GM18519 (cell line): ENCODE data around the gene SLC27A3.

Source experiments
- ATAC-seq: cut with Tn5 transposase; IDR thresholded peaks from one replicate; pipeline ENCODE4 v1.9.1; 2021; ENCODE audit warnings: mild to moderate bottlenecking, moderate library complexity; ENCODE audit not compliant: unreplicated experiment, low FRiP score

The SLC27A3 gene

GRCh38 chr1:153796786-153797659 is 21.8 kb downstream of the SLC27A3 start:
- ATAC-seq: no peak

GRCh38 chr1:153798468-153798780 is 23.2 kb downstream of the SLC27A3 start:
- no peak for ATAC-seq

- ATAC-seq: no peak
Measured at GRCh38 chr1:153799016-153799415, 23.8 kb downstream of the SLC27A3 start.

DNA sequence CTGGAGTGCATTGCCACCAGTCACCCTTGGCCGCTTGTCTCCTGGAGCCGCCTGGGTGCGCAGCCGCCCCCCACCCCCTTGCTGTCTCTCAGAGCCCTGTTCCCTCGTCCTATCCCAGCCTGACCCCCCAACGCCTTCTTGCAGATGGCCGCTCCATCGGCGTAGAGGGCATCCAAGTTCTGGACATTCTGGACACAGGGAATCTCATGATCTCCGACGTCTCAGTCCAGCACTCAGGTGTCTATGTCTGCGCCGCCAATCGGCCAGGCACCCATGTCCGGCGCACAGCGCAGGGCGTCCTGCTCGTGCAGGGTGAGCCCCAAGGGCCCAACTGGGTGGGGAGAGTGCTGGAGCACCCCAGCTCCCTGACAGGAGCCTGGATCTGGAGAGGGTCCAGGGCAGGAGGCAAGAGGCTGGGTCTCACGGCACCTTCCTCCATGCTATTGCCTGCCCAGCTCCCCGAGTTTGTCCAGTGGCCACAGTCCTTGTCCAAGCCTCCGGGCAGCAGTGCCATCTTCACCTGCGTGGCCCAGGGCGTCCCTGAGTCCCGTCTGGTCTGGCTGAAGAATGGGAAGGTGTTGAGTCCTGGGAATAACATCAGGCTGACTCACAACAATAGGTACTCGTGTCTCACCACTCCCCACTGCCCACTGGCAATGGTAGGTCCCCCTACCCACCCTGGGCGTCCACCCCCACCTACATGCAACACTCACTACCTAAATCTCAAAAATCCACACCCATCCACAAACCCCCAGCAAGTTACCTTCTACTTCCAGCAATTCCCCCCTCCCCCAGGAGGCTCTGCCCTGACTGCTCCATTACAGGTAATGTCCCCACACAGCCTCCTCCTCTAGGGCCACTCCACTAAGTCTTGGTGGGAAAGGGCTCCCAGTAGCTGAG is 24.6 kb downstream of the SLC27A3 start:
- no peak for ATAC-seq

- ATAC-seq: no peak
Measured at GRCh38 chr1:153800516-153800915, 25.3 kb downstream of the SLC27A3 start.

- ATAC-seq: no peak
Measured at GRCh38 chr1:153801028-153801625, 25.9 kb downstream of the SLC27A3 start.

DNA sequence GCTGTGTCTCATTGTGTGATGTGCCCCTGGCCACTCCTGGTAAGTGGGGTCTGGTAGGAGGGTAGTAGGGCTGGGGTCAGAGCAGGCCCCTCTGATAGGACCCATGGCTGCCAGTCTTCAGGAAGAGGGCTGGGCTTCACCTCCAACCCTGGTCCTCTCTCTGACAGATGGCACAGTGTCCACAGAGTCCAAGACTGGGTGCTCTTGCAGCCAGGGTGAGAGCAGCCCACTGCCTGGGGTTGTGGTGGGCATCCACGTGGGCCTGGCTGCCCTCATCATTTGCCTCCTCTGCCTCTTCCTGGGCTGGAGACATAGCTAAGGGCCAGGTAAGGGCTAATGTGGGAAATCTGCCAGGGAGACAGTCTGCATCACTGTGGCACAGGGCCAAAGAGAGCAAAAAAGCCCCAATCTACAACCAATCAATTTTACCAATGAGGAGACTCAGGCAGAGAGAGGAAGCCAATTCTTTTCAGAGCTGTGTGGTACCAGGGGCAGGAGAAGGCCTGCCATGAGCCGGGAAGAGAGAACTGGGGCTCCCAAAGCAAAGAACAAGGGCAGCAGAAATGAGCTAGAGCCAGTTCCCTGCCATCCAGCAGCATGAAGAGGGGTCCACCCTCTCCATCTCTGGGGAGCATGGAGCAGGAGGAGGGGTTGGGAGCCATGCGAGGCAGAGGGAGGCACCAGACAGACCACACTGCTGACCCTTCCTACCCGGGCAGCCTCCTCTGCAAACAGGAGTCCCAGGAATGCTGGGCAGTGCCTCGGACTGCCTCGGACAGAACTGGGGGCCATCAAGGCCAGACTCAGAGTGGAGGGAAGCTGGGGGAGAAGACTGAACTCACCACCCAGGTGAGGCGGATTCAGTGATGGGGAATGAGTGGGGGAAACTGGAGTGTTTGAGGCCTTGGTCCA is 26.8 kb downstream of the SLC27A3 start:
- no peak for ATAC-seq

DNA sequence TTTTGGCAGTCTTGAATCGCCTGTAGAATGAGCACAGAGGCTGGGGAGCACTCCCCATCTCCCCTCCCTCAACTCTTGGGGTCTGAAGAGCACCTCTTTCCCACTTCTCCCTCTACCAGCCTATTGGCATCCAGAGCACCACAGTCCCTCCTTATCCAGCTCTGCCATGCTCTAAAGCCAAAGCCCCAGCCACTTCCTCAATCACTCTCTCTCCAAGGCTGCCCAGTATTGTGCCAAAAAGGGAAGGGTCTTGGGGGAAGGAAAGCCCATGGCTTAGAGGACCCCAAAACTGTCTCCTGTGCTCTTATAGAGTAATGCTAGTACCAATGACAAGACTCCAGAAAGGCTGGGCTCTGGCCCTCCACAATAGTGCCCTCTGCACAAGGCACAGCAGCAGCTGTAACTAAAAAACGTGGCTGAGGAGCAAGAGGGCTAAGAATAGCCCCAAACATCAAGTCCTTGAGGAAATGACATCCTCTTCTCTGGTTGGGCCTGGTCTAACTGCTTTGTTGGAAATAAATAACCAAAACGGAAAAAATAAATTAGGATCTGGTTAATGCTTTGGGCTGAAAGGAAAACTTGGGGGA is 28.4 kb downstream of the SLC27A3 start:
- ATAC-seq: no peak

DNA sequence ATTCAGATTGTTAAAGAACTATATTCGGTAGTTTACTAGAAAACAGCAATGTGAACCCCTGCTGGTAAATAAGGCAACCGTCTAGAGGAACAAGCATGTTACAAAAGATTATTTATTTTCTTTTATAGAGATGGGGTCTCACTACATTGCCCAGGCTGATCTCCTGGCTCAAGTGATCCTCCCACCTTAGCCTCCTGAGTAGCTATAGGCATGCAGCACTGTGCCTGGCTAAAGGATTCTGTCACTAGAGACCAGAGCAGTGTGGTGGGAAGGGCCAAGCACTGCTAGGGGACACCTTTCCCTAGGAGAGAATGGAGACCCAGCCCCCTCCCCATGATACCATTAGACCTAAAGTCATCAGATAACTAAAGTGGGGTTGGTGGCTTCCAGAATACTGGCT is 28.9 kb downstream of the SLC27A3 start:
- ATAC-seq: no peak

DNA sequence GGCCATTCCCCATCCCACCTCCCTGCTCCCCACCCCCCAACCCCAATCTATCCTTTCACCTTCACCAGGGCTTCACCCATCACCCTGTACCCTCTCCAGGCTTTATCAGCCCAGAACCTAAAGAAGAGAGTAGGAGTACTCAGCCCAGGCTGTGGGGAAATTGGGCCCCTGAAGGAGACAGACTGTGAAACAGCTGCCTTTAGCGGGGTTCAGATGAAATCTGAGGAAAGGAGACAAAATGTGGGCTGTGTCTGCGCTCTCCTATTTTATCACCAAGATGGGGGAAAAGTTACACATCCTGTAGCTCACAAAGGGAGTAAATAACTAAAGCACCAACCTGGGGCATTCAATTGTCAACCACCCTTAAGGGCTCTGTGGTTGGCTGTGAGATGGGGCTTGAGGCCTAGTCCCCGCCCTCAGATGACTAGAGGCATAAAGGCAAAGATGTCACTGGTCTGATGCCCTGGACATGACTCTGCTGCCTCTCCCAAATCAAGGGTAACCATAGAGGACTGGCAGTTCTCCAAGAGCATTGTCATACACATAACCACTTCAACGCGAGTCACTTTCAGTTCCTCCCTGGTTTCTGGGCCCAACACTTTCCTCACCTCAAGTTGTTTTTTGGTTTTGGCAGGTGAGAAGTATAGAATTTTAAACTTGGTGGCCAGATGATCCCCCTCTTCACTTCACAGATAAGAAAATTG is 30.0 kb downstream of the SLC27A3 start:
- peak; percentile 76 for ATAC-seq

GRCh38 chr1:153805886-153806719 is 30.9 kb downstream of the SLC27A3 start:
- no peak for ATAC-seq

DNA sequence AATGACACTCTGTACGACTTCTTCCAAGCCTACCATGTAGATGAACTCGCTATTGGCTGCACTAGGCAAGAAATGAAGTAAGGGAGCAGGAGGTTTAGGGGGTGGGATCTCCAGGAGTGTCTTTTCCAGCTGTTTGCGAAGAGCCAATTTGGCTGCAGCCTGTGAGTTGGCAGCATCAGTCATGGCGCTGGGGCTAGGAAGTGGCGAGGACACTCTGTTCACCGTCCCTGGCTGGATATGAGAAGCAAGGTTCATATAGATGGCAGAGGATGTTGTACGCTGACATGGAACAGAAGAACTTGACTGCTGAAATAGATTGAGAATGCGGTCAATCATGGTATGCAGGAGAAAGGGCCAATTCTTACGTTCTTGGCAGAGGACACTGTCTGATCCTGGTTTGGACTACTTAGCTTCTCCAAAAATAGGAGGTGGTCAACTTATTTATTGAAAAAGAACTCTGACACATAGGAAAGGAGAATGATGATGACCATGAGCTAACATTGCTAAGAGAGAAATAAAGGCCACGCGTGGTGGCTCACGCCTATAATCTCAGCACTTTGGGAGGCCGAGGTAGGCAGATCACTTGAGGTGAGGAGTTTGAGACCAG is 41.2 kb downstream of the SLC27A3 start:
- ATAC-seq: no peak

- no peak for ATAC-seq
Measured at GRCh38 chr1:153818876-153819275, 43.7 kb downstream of the SLC27A3 start.

- ATAC-seq: no peak
Measured at GRCh38 chr1:153827168-153827964, 52.2 kb downstream of the SLC27A3 start.
